ENCODE data around the gene ZNF580. TPM values are rescaled to one million over a fixed set of nuclear protein-coding genes. Genes with fewer than 3 reads are reported as not detected.

Gene ZNF580
- total and polyA plus RNA-seq, 2 of the 8 experiments (the other 6 are each of a cell fraction or from before 2014, with no cell fraction given): 12.0 to 24.6 TPM

- Histone ChIP-seq H3K4me1 (replicated peaks in 1 of 4; ENCODE audit: control insufficient read depth in 3 of 4, insufficient read depth in 4 of 4, low read length in 3 of 4) (peaks cover 0 to 11% (median 6%) of the 10 kb centered on the region in 4 experiments; a peak in 5 of 7 replicates), H3K27me3 (replicated peaks in 1 of 4; ENCODE audit: control insufficient read depth in 3 of 4, extremely low read depth in 1 of 4, insufficient read depth in 3 of 4, low read length in 3 of 4) (peaks cover 0 to 2% (median 0%) of the 10 kb centered on the region in 4 experiments; a peak in 1 of 7 replicates), H4K8ac (ENCODE audit: extremely low read depth, insufficient read depth, low read length) (no peak overlapping the region), H2AFZ (ENCODE audit: low read length) (no peak overlapping the region), H2BK15ac (ENCODE audit: low read length) (no peak overlapping the region), H3K4ac (replicated peaks; ENCODE audit: insufficient read length, low read depth, low read length) (no peak overlapping the region), H3K9ac (replicated peaks in 1 of 4; ENCODE audit: extremely low read depth in 1 of 4, low read depth in 3 of 4, low read length in 3 of 4) (no peak overlapping the region), H3K79me2 (ENCODE audit: control insufficient read depth in 1 of 2, insufficient read depth in 2 of 2, low read length in 2 of 2) (peaks cover 0 to 3% of the 10 kb centered on the region in 2 experiments; a peak in 2 of 4 replicates), H3K4me2 (ENCODE audit: insufficient read depth in 1 of 2, low read depth in 2 of 2, low read length in 2 of 2) (peak overlapping the region; percentile 52 to 72; a peak in 3 of 4 replicates), H3K27ac (ENCODE audit: low read depth, low read length) (no peak overlapping the region), H3K14ac (ENCODE audit: insufficient read length) (no peak overlapping the region), H3K23me2 (ENCODE audit: low read depth, low read length) (peaks cover 10% of the 10 kb centered on the region; the same call in 1 of the 2 replicates), H3K18ac (ENCODE audit: extremely low read depth, low read length) (no peak overlapping the region; the same call in 1 of the 2 replicates), H3K36me3 (ENCODE audit: control insufficient read depth in 2 of 4, insufficient read depth in 4 of 4, low read length in 3 of 4) (peaks cover 0 to 10% (median 8%) of the 10 kb centered on the region in 4 experiments; a peak in 3 of 8 replicates), H4K20me1 (replicated peaks in 1 of 2; ENCODE audit: control insufficient read depth in 1 of 2, insufficient read depth in 2 of 2, low read length in 2 of 2) (peaks cover 0 to 2% of the 10 kb centered on the region in 2 experiments), H2BK20ac (ENCODE audit: low read length) (no peak overlapping the region), H2BK5ac (ENCODE audit: low read depth, low read length) (peak overlapping the region; percentile 66; the same call in 1 of the 2 replicates), H3K23ac (ENCODE audit: insufficient read length) (no peak overlapping the region), H2BK120ac (replicated peaks; ENCODE audit: low read depth, low read length) (no peak overlapping the region), H2BK12ac (ENCODE audit: low read depth, low read length) (0 out of 2 replicates have a peak overlapping the region, but pooled peaks have one; percentile 63), H3K4me3 (ENCODE audit: extremely low read depth in 1 of 4, insufficient read depth in 2 of 4, low read depth in 3 of 4, low read length in 4 of 4) (peak overlapping the region in 3 of 4 experiments; percentile 25 to 78 (median 42); a peak in 5 of 8 replicates), H2AK5ac (ENCODE audit: low read depth, low read length) (no peak overlapping the region), H3K56ac (replicated peaks; ENCODE audit: insufficient read length, low read depth, low read length) (no peak overlapping the region), H3K9me3 (ENCODE audit: insufficient read depth in 2 of 2, low read depth in 1 of 2, low read length in 1 of 2) (no peaks in the 10 kb centered on the region), H4K5ac (ENCODE audit: insufficient read length, low read depth, low read length) (no peak overlapping the region), H4K91ac (replicated peaks; ENCODE audit: insufficient read length, low read length) (no peak overlapping the region), H3K79me1 (ENCODE audit: low read depth, low read length) (peaks cover 3% of the 10 kb centered on the region)
- TF ChIP-seq BCL11A (IDR thresholded peaks at IDR 0.05; ENCODE audit: low read depth in 2 of 2, low read length in 2 of 2) (no peak), BRCA1 (IDR thresholded peaks at IDR 0.05; ENCODE audit: low read depth, low read length) (no peak), CEBPB (IDR thresholded peaks at IDR 0.05; ENCODE audit: low read depth, low read length) (no peak), TCF12 (IDR thresholded peaks at IDR 0.05; ENCODE audit: low read depth, low read length) (no peak), KDM4A (IDR thresholded peaks at IDR 0.05; ENCODE audit: low read depth, low read length, severe bottlenecking) (no peak), TAF1 (IDR thresholded peaks at IDR 0.05; ENCODE audit: low read depth, low read length) (no peak), POU5F1 (IDR thresholded peaks at IDR 0.05; ENCODE audit: low read depth, low read length) (no peak), CBX5 (IDR thresholded peaks at IDR 0.05; ENCODE audit: low read depth, low read length) (no peak), PHF8 (conservative IDR thresholded peaks at IDR 0.05; ENCODE audit: low read depth, low read length) (no peak), CHD1 (IDR thresholded peaks at IDR 0.05; ENCODE audit: low read depth, low read length) (no peak)
- CTCF ChIA-PET (ENCODE audit: partially characterized antibody): interaction anchor here (2.6 to 2.7 kb wide), 2 partner anchors 8 to 35 kb away, joined by 10 to 12 read pairs; partner anchors contain the start of gene ZNF865
- FAIRE-seq: peak; percentile 58
- WGBS, 2 experiments (ENCODE audit: extremely low coverage in 1 of 2, insufficient coverage in 1 of 2, insufficient read length in 1 of 2, insufficient replicate concordance in 2 of 2, low coverage in 1 of 2, low lambda C conversion rate in 2 of 2, missing lambda C conversion rate in 1 of 2): 78% methylated on average over 9 of the region's 9 CpGs; no CpG with 5 or more reads in 1 of the 2 experiments
- POLR2A ChIA-PET (ENCODE audit: partially characterized antibody): interaction anchor here (1.0 to 3.7 kb wide), 16 partner anchors 10 to 191 kb away, joined by 3 to 42 read pairs (median 8); partner anchors contain the start of genes NAT14, U2AF2, UBE2S and ZNF579
- peak in 1 of 2 experiments; percentile 48 for DNase-seq (ENCODE audit: low read depth in 1 of 2, low spot score in 2 of 2)
Observed at GRCh38 chr19:55598034-55598433, 42.8 kb upstream of the ZNF580 start.

All from H1 (cell line).